IMR-90 (cell line): ENCODE data around the gene PLPPR3. TPM values are rescaled to one million over a fixed set of nuclear protein-coding genes. Genes with fewer than 3 reads are reported as not detected.

Experiments
- ATAC-seq: fragments of 200-7000 bp; cut with Tn5 transposase; 2 replicates; pipeline ENCODE4 v1.9.1; 2020; ENCODE audit warnings: low read depth, mild to moderate bottlenecking, moderate library complexity
- BruUV-seq: library from RNA; stranded (reverse); fragments of 400-500 nt; replicated peaks from 2 replicates; lab custom pipeline; 2021; lab: Mats Ljungman, UMichigan
- CTCF ChIA-PET: fragments of 300-600 bp; formaldehyde crosslinking; extraction: SDS; loops from one replicate; lab custom pipeline; 2021; ENCODE audit warnings: antibody characterized with exemption; lab: Yijun Ruan, JAX
- POLR2A ChIA-PET: fragments of 300-600 bp; sonication (Branson Sonifier 250); formaldehyde crosslinking; loops from one replicate; lab custom pipeline; 2022; ENCODE audit warnings: antibody characterized with exemption; ENCODE audit not compliant: unreplicated experiment; lab: Charles Lee
- DNase-seq: peaks from one replicate; pipeline ENCODE4 v3.0.0; 2013
- H2AFZ ChIP-seq: replicated peaks from 2 replicates; pipeline ENCODE3; 2013; ENCODE audit warnings: low read length, mild to moderate bottlenecking; ENCODE audit not compliant: poor library complexity
- H2AK5ac ChIP-seq: 2 replicates; pipeline ENCODE4 v1.6.1; 2013; ENCODE audit warnings: low read depth, low read length, inconsistent platforms
- H2AK9ac ChIP-seq: replicated peaks from 2 replicates; pipeline ENCODE3; 2013; ENCODE audit warnings: mild to moderate bottlenecking, low read depth, low read length, moderate library complexity; ENCODE audit not compliant: poor library complexity
- H2BK120ac ChIP-seq: 2 replicates; pipeline ENCODE4 v1.6.1; 2013; ENCODE audit warnings: low read depth, low read length, inconsistent platforms
- H2BK15ac ChIP-seq: 3 replicates; pipeline ENCODE4 v1.6.1; 2013; ENCODE audit warnings: low read depth, low read length, inconsistent platforms
- H2BK20ac ChIP-seq: 2 replicates; pipeline ENCODE4 v1.6.1; 2013; ENCODE audit warnings: low read depth, mild to moderate bottlenecking, inconsistent platforms, low read length, moderate library complexity
- H2BK5ac ChIP-seq: 2 replicates; pipeline ENCODE4 v1.6.1; 2013; ENCODE audit warnings: mild to moderate bottlenecking, low read depth, low read length, inconsistent platforms; ENCODE audit not compliant: poor library complexity, severe bottlenecking
- H3K14ac ChIP-seq: replicated peaks from 2 replicates; pipeline ENCODE4 v1.6.1; 2013; ENCODE audit warnings: low read depth, low read length, inconsistent platforms
- H3K18ac ChIP-seq: 2 replicates; pipeline ENCODE4 v1.6.1; 2013; ENCODE audit warnings: low read depth, low read length, control low read depth
- H3K23ac ChIP-seq: 2 replicates; pipeline ENCODE4 v1.6.1; 2013; ENCODE audit warnings: low read depth, low read length, inconsistent platforms
- H3K27ac ChIP-seq: 2 replicates; pipeline ENCODE4 v1.5.1; 2013; ENCODE audit warnings: mild to moderate bottlenecking, control low read depth, low read length; ENCODE audit not compliant: insufficient read depth
- H3K27me3 ChIP-seq: 2 replicates; pipeline ENCODE4 v1.6.1; 2013; ENCODE audit warnings: low read length; ENCODE audit not compliant: control insufficient read depth, insufficient read depth
- H3K36me3 ChIP-seq: 2 replicates; pipeline ENCODE4 v1.6.1; 2013; ENCODE audit warnings: low read length, mixed read lengths; ENCODE audit not compliant: control insufficient read depth, insufficient read depth
- H3K4ac ChIP-seq: 2 replicates; pipeline ENCODE4 v1.6.1; 2013; ENCODE audit warnings: low read depth, low read length, inconsistent platforms
- H3K4me1 ChIP-seq: 2 replicates; pipeline ENCODE4 v1.6.1; 2013; ENCODE audit warnings: low read length, mixed read lengths; ENCODE audit not compliant: control insufficient read depth, insufficient read depth
- H3K4me2 ChIP-seq: 2 replicates; pipeline ENCODE4 v1.6.1; 2013; ENCODE audit warnings: low read depth, mild to moderate bottlenecking, control low read depth, low read length, moderate library complexity
- H3K4me3 ChIP-seq: 2 replicates; pipeline ENCODE4 v1.5.1; 2013; ENCODE audit warnings: low read depth, mild to moderate bottlenecking, control low read depth, low read length, moderate library complexity; ENCODE audit not compliant: insufficient read depth
- H3K56ac ChIP-seq: 2 replicates; pipeline ENCODE4 v1.6.1; 2013; ENCODE audit warnings: low read length, inconsistent platforms; ENCODE audit not compliant: insufficient read depth; ENCODE audit errors: extremely low read depth
- H3K79me1 ChIP-seq, 2 experiments: 2 replicates each; pipeline ENCODE4 v1.6.1; 2013; ENCODE audit warnings: low read length in 2 of 2, inconsistent platforms in 1 of 2, low read depth in 1 of 2
- H3K9ac ChIP-seq: 2 replicates; pipeline ENCODE4 v1.6.1; 2013; ENCODE audit warnings: low read depth, low read length, control low read depth
- H3K9me1 ChIP-seq: 2 replicates; pipeline ENCODE4 v1.6.1; 2013; ENCODE audit warnings: low read length, inconsistent platforms; ENCODE audit not compliant: insufficient read depth
- H3K9me3 ChIP-seq: 2 replicates; pipeline ENCODE4 v1.6.1; 2013; ENCODE audit warnings: low read length; ENCODE audit not compliant: control insufficient read depth, insufficient read depth
- H4K20me1 ChIP-seq: 2 replicates; pipeline ENCODE4 v1.6.1; 2013; ENCODE audit warnings: low read length, inconsistent platforms; ENCODE audit not compliant: insufficient read depth
- H4K5ac ChIP-seq: 2 replicates; pipeline ENCODE4 v1.6.1; 2013; ENCODE audit warnings: mild to moderate bottlenecking, low read depth, low read length, control low read depth
- H4K8ac ChIP-seq, 2 experiments: 2 replicates each; pipeline ENCODE4 v1.6.1; 2013; ENCODE audit warnings: low read depth in 2 of 2, low read length in 2 of 2, control low read depth in 1 of 2, inconsistent platforms in 1 of 2
- H4K91ac ChIP-seq: 2 replicates; pipeline ENCODE4 v1.6.1; 2013; ENCODE audit warnings: low read depth, low read length, inconsistent platforms; ENCODE audit not compliant: insufficient read depth
- BHLHE40 ChIP-seq: fragments of 150-350 bp; IDR thresholded peaks from 2 replicates; pipeline ENCODE4 v1.6.1; 2016; ENCODE audit warnings: mild to moderate bottlenecking, low read depth, low read length
- CTCF ChIP-seq: conservative IDR thresholded peaks from 2 replicates; pipeline ENCODE4 v1.5.1; 2012; ENCODE audit warnings: mild to moderate bottlenecking, low read depth, low read length, improper control_type of control experiment
- FOS ChIP-seq: fragments of 150-350 bp; IDR thresholded peaks from 2 replicates; pipeline ENCODE4 v1.6.1; 2016; ENCODE audit warnings: low read depth, low read length
- MAFK ChIP-seq: IDR thresholded peaks from 2 replicates; pipeline ENCODE4 v1.6.1; 2012; ENCODE audit warnings: low read depth, low read length, improper control_type of control experiment
- MAZ ChIP-seq: IDR thresholded peaks from 2 replicates; pipeline ENCODE4 v1.6.1; 2012; ENCODE audit warnings: low read depth, mild to moderate bottlenecking, low read length, improper control_type of control experiment, moderate library complexity, borderline replicate concordance
- MXI1 ChIP-seq: IDR thresholded peaks from 2 replicates; pipeline ENCODE4 v1.6.1; 2012; ENCODE audit warnings: low read depth, mild to moderate bottlenecking, low read length, moderate library complexity, borderline replicate concordance
- NFE2L2 ChIP-seq: fragments of 150-350 bp; IDR thresholded peaks from 2 replicates; pipeline ENCODE4 v1.6.1; 2016; ENCODE audit warnings: low read depth, mild to moderate bottlenecking, low read length
- POLR2A ChIP-seq: IDR thresholded peaks from 2 replicates; pipeline ENCODE4 v1.6.1; 2012; ENCODE audit warnings: mild to moderate bottlenecking, low read depth, low read length
- RFX5 ChIP-seq: IDR thresholded peaks from 2 replicates; pipeline ENCODE4 v1.8.0; 2012; ENCODE audit warnings: low read depth, mild to moderate bottlenecking, low read length, moderate library complexity
- SMC3 ChIP-seq: fragments of 150-350 bp; IDR thresholded peaks from 2 replicates; pipeline ENCODE4 v1.6.1; 2016; ENCODE audit warnings: low read depth, mild to moderate bottlenecking, antibody characterized with exemption, low read length, moderate library complexity
- USF2 ChIP-seq: fragments of 150-350 bp; IDR thresholded peaks from 2 replicates; pipeline ENCODE4 v1.6.1; 2017; ENCODE audit warnings: mild to moderate bottlenecking, antibody characterized with exemption, low read length, low read depth
- WGBS, 2 experiments: methylation state at CpG; one replicate each; pipeline versions ENCODE4 v1.1.5 to v1.1.7; 2013; ENCODE audit warnings: missing lambda C conversion rate in 2 of 2; ENCODE audit not compliant: insufficient read length in 1 of 2; ENCODE audit errors: extremely low coverage in 2 of 2; 5-methylcytosine and 5-hydroxymethylcytosine counted together
- dilution Hi-C: fragments of 300-500 bp; cut with HindIII; formaldehyde crosslinking; loops from one replicate; pipeline ENCODE4 v1.14.3; 2018; ENCODE audit warnings: low sequenced_read_pairs; ENCODE audit not compliant: unreplicated experiment
- in situ Hi-C: fragments of 300-500 bp; cut with MboI; formaldehyde crosslinking; loops from 3 replicates; pipeline ENCODE4 v1.14.3; 2019; ENCODE audit warnings: low sequenced_read_pairs, inconsistent platforms, mixed read lengths
- intact Hi-C: fragments of 100-400 bp; cut with micrococcal nuclease; formaldehyde crosslinking; loops from 2 replicates; pipeline ENCODE4 v1.10.0; 2022
- polyA plus RNA-seq, 3 experiments: library from polyadenylated mRNA; depleted of rRNA; stranded (reverse); fragments of >200 nt; gene quantifications; 2 replicates each; pipeline ENCODE4 v1.2.3, GENCODE V29; 2012; ENCODE audit warnings: low replicate concordance in 1 of 3
- total RNA-seq: library from RNA; depleted of rRNA; stranded (reverse); fragments of >200 nt; gene quantifications from 2 replicates; pipeline ENCODE4 v1.2.3, GENCODE V29; 2012
- TF ChIP-seq, protein P1 (sequence below): fragments of 150-350 bp; IDR thresholded peaks from 2 replicates; pipeline ENCODE4 v1.6.1; 2016; ENCODE audit warnings: low read depth, mild to moderate bottlenecking, low read length, moderate library complexity, borderline replicate concordance

PLPPR3 gene
- total and polyA plus RNA-seq, 2 of the 4 experiments (the other 2 are of a cell fraction): 0.36 to 1.2 TPM

GRCh38 chr19:811506-812048 is 10.2 kb downstream of the PLPPR3 start:
- ATAC-seq (no peak), DNase-seq (no peak)
- H3K9me1 ChIP-seq: no peaks in the 10 kb centered on the region
- ChIA-PET CTCF (no interaction called here), POLR2A (no interaction called here)
- H4K8ac ChIP-seq: no peak overlapping the region
- H3K14ac ChIP-seq: no peak overlapping the region
- TF ChIP-seq RFX5: no peak
- no peak for TF ChIP-seq CTCF
- no peak for TF ChIP-seq BHLHE40
- no peak for TF ChIP-seq MAFK
- TF ChIP-seq MAZ: no peak
- TF ChIP-seq MXI1: no peak
- no peak for TF ChIP-seq POLR2A
- no peak for TF ChIP-seq SMC3
- no peak for TF ChIP-seq USF2
- no peak for TF ChIP-seq FOS
- TF ChIP-seq NFE2L2: no peak
- TF ChIP-seq, protein P1, sequence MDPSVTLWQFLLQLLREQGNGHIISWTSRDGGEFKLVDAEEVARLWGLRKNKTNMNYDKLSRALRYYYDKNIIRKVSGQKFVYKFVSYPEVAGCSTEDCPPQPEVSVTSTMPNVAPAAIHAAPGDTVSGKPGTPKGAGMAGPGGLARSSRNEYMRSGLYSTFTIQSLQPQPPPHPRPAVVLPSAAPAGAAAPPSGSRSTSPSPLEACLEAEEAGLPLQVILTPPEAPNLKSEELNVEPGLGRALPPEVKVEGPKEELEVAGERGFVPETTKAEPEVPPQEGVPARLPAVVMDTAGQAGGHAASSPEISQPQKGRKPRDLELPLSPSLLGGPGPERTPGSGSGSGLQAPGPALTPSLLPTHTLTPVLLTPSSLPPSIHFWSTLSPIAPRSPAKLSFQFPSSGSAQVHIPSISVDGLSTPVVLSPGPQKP: no peak
- no peak overlapping the region for H2BK20ac ChIP-seq
- peaks cover 79% of the 10 kb centered on the region for H3K36me3 ChIP-seq
- peaks cover 11 to 36% of the 10 kb centered on the region in 2 experiments for H3K79me1 ChIP-seq
- H2BK5ac ChIP-seq: no peak overlapping the region
- no peak overlapping the region for H2AK9ac ChIP-seq
- H3K27me3 ChIP-seq: no peaks in the 10 kb centered on the region
- TSS peak; percentile 77 for BruUV-seq
- intact Hi-C loops: no loop called here
- H2AFZ ChIP-seq: no peak overlapping the region
- H4K5ac ChIP-seq: no peak overlapping the region
- no peaks in the 10 kb centered on the region for H3K4me1 ChIP-seq
- no peak overlapping the region for H2BK15ac ChIP-seq
- WGBS, 2 experiments: 98% methylated on average over 7 of the region's 20 CpGs; no CpG with 5 or more reads in 1 of the 2 experiments
- H4K91ac ChIP-seq: no peak overlapping the region
- H3K4me2 ChIP-seq: no peak overlapping the region
- H3K23ac ChIP-seq: no peak overlapping the region
- H2AK5ac ChIP-seq: no peak overlapping the region
- H3K9ac ChIP-seq: no peak overlapping the region
- no peak overlapping the region for H3K27ac ChIP-seq
- in situ Hi-C loops: no loop called here
- dilution Hi-C loops: no loop called here
- no peaks in the 10 kb centered on the region for H3K9me3 ChIP-seq
- peaks cover 61% of the 10 kb centered on the region for H4K20me1 ChIP-seq
- no peak overlapping the region for H3K56ac ChIP-seq
- H3K4ac ChIP-seq: no peak overlapping the region
- no peak overlapping the region for H3K4me3 ChIP-seq
- H2BK120ac ChIP-seq: no peak overlapping the region
- no peak overlapping the region for H3K18ac ChIP-seq
